ENCODE results near the gene ADAMTS12.

ADAMTS12 gene

GRCh38 chr5:33762859-33763258 is 128.9 kb downstream of the ADAMTS12 start:
- TF ChIP-seq CTCF (IDR thresholded peaks at IDR 0.05): no peak
- H3K27ac ChIP-seq: no peak overlapping the region
- no peaks in the 10 kb centered on the region for H3K27me3 ChIP-seq
- H3K4me1 ChIP-seq (ENCODE audit: control insufficient read depth in 1 of 2, insufficient read depth in 1 of 2, low read depth in 1 of 2, low read length in 1 of 2): no peaks in the 10 kb centered on the region
- no peaks in the 10 kb centered on the region for H3K9me3 ChIP-seq
- no peaks in the 10 kb centered on the region for H3K36me3 ChIP-seq
- H3K4me3 ChIP-seq (ENCODE audit: low read depth in 1 of 2, low read length in 1 of 2): no peak overlapping the region

GRCh38 chr5:33761139-33761538 is 130.7 kb downstream of the ADAMTS12 start:
- Histone ChIP-seq H3K4me1 (ENCODE audit: control insufficient read depth in 1 of 2, insufficient read depth in 1 of 2, low read depth in 1 of 2, low read length in 1 of 2) (no peaks in the 10 kb centered on the region), H3K36me3 (no peaks in the 10 kb centered on the region), H3K27ac (no peak overlapping the region), H3K27me3 (no peaks in the 10 kb centered on the region), H3K9me3 (no peaks in the 10 kb centered on the region), H3K4me3 (ENCODE audit: low read depth in 1 of 2, low read length in 1 of 2) (no peak overlapping the region)
- TF ChIP-seq CTCF (IDR thresholded peaks at IDR 0.05): no peak

GRCh38 chr5:33758737-33759136 is 133.1 kb downstream of the ADAMTS12 start:
- Histone ChIP-seq H3K4me1 (ENCODE audit: control insufficient read depth in 1 of 2, insufficient read depth in 1 of 2, low read depth in 1 of 2, low read length in 1 of 2) (no peaks in the 10 kb centered on the region), H3K4me3 (ENCODE audit: low read depth in 1 of 2, low read length in 1 of 2) (no peak overlapping the region), H3K36me3 (no peaks in the 10 kb centered on the region), H3K27ac (no peak overlapping the region), H3K27me3 (no peaks in the 10 kb centered on the region), H3K9me3 (no peaks in the 10 kb centered on the region)
- TF ChIP-seq CTCF (IDR thresholded peaks at IDR 0.05): no peak

GRCh38 chr5:33756491-33756890 is 135.3 kb downstream of the ADAMTS12 start:
- TF ChIP-seq CTCF (IDR thresholded peaks at IDR 0.05): no peak
- Histone ChIP-seq H3K4me1 (ENCODE audit: control insufficient read depth in 1 of 2, insufficient read depth in 1 of 2, low read depth in 1 of 2, low read length in 1 of 2) (no peaks in the 10 kb centered on the region), H3K27ac (no peak overlapping the region)

GRCh38 chr5:33755231-33755630 is 136.6 kb downstream of the ADAMTS12 start:
- no peak for TF ChIP-seq CTCF (IDR thresholded peaks at IDR 0.05)
- Histone ChIP-seq H3K4me3 (ENCODE audit: low read depth in 1 of 2, low read length in 1 of 2) (no peak overlapping the region), H3K9me3 (no peaks in the 10 kb centered on the region), H3K36me3 (no peaks in the 10 kb centered on the region), H3K27ac (no peak overlapping the region), H3K27me3 (no peaks in the 10 kb centered on the region), H3K4me1 (ENCODE audit: control insufficient read depth in 1 of 2, insufficient read depth in 1 of 2, low read depth in 1 of 2, low read length in 1 of 2) (no peaks in the 10 kb centered on the region)

More at GRCh38 chr5:33756491-33756890, 135.3 kb downstream of the ADAMTS12 start:
- Histone ChIP-seq H3K27me3 (no peaks in the 10 kb centered on the region), H3K9me3 (no peaks in the 10 kb centered on the region), H3K36me3 (no peaks in the 10 kb centered on the region), H3K4me3 (ENCODE audit: low read depth in 1 of 2, low read length in 1 of 2) (no peak overlapping the region)

DNA sequence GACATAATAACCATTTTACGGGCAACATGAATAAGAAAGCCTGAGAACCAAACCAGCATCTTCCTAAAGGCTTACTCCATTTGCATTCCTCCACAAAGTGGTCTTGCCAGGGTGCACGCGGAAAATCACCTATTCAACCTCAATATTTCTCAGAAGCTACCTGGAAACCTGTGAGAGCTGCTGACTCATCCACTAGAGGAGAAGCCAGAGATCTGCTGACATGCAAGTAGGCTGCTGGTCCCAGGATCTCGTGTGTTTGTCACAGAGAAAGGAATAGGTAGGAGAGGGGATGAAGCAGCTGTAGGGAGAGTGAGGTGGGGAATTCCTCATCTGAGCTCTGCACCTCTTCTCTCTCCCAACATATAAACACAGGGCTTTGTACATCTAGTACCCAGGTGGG is 138.1 kb downstream of the ADAMTS12 start:
- no peak for TF ChIP-seq CTCF (IDR thresholded peaks at IDR 0.05)

More for the DNA sequence above, 138.1 kb downstream of the ADAMTS12 start:
- Histone ChIP-seq H3K4me3 (ENCODE audit: low read depth in 1 of 2, low read length in 1 of 2) (no peak overlapping the region), H3K36me3 (no peaks in the 10 kb centered on the region), H3K27ac (no peak overlapping the region), H3K9me3 (no peaks in the 10 kb centered on the region), H3K27me3 (no peaks in the 10 kb centered on the region), H3K4me1 (ENCODE audit: control insufficient read depth in 1 of 2, insufficient read depth in 1 of 2, low read depth in 1 of 2, low read length in 1 of 2) (no peaks in the 10 kb centered on the region)
